Measurements from ENCODE around the gene ELAPOR1.

Gene ELAPOR1

DNA sequence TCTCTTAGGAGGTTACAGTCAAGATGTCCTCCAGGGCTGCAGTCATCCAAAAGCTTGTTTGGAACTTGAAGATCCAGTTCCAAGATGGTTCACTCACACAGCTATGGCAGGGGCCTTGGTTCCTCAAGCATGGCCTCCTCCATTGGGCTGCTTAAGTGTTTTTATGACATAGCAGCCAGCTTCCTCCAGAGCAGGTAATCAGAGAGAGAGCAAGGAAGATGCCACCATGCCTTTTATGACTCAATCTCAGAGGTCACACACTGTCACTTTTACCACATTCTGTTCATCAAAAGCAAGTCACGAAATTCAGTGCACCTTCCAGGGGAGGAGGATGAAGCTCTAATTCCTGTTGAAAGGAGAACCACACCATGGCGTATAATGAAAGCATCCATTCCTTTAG lies 17.1 kb downstream of the ELAPOR1 start:
- Histone ChIP-seq H3K27me3 (replicated peaks; ENCODE audit: insufficient read depth, low read length) (no peaks in the 10 kb centered on the region), H2AFZ (ENCODE audit: low read length) (no peak overlapping the region), H3K4me1 (ENCODE audit: low read length) (no peaks in the 10 kb centered on the region), H3K27ac (ENCODE audit: low read length) (no peak overlapping the region), H3K36me3 (replicated peaks; ENCODE audit: insufficient read depth, low read length) (no peaks in the 10 kb centered on the region), H3K79me2 (ENCODE audit: low read length) (no peaks in the 10 kb centered on the region), H3K9me2 (replicated peaks; ENCODE audit: insufficient read depth, low read length) (no peaks in the 10 kb centered on the region), H3F3A (ENCODE audit: insufficient read depth, low read length) (no peaks in the 10 kb centered on the region), H4K20me1 (ENCODE audit: insufficient read depth, low read length) (no peaks in the 10 kb centered on the region), H3K9me3 (replicated peaks; ENCODE audit: insufficient read depth, low read length) (no peaks in the 10 kb centered on the region), H3K9ac (ENCODE audit: low read length) (no peak overlapping the region), H3K4me3 (ENCODE audit: low read length) (no peak overlapping the region), H3K4me2 (ENCODE audit: low read depth, low read length) (no peak overlapping the region)
- TF ChIP-seq EZH2phosphoT487 (IDR thresholded peaks at IDR 0.05; ENCODE audit: low read length): no peak
- TF ChIP-seq, protein P1, sequence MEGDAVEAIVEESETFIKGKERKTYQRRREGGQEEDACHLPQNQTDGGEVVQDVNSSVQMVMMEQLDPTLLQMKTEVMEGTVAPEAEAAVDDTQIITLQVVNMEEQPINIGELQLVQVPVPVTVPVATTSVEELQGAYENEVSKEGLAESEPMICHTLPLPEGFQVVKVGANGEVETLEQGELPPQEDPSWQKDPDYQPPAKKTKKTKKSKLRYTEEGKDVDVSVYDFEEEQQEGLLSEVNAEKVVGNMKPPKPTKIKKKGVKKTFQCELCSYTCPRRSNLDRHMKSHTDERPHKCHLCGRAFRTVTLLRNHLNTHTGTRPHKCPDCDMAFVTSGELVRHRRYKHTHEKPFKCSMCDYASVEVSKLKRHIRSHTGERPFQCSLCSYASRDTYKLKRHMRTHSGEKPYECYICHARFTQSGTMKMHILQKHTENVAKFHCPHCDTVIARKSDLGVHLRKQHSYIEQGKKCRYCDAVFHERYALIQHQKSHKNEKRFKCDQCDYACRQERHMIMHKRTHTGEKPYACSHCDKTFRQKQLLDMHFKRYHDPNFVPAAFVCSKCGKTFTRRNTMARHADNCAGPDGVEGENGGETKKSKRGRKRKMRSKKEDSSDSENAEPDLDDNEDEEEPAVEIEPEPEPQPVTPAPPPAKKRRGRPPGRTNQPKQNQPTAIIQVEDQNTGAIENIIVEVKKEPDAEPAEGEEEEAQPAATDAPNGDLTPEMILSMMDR (IDR thresholded peaks at IDR 0.05; ENCODE audit: low read length): no peak
- TF ChIP-seq EZH2 (optimal IDR thresholded peaks at IDR 0.05; ENCODE audit: low read depth, low read length): no peak
- DNase-seq: no peak

DNA sequence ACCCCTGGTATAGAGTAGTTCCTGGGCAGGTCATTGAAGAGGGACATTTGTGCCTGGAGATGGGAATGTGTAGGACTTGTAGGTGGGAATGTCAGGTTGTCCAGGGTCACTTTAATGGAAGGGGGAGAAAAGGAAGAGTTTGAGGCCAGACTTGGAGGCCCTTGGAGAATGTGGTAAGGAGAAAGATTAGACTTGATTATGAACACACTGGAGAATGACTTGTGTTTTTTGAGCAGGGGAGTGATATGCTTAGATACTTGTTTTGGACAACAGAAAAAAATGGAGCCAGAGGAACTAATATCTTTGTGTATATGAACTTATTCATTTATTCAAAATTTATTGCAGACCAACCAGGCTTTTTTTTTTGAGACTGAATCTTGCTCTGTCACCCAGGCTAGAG lies 17.9 kb downstream of the ELAPOR1 start:
- H3K4me3 ChIP-seq (ENCODE audit: low read length): no peak overlapping the region
- no peaks in the 10 kb centered on the region for H3F3A ChIP-seq (ENCODE audit: insufficient read depth, low read length)
- no peaks in the 10 kb centered on the region for H3K9me2 ChIP-seq (replicated peaks; ENCODE audit: insufficient read depth, low read length)
- TF ChIP-seq, protein P1 (IDR thresholded peaks at IDR 0.05; ENCODE audit: low read length): no peak
- no peak for TF ChIP-seq EZH2phosphoT487 (IDR thresholded peaks at IDR 0.05; ENCODE audit: low read length)
- no peak for TF ChIP-seq EZH2 (optimal IDR thresholded peaks at IDR 0.05; ENCODE audit: low read depth, low read length)
- no peak overlapping the region for H3K4me2 ChIP-seq (ENCODE audit: low read depth, low read length)
- no peaks in the 10 kb centered on the region for H4K20me1 ChIP-seq (ENCODE audit: insufficient read depth, low read length)
- no peak overlapping the region for H3K9ac ChIP-seq (ENCODE audit: low read length)
- H3K27ac ChIP-seq (ENCODE audit: low read length): no peak overlapping the region
- no peaks in the 10 kb centered on the region for H3K36me3 ChIP-seq (replicated peaks; ENCODE audit: insufficient read depth, low read length)
- H3K4me1 ChIP-seq (ENCODE audit: low read length): no peaks in the 10 kb centered on the region
- no peaks in the 10 kb centered on the region for H3K79me2 ChIP-seq (ENCODE audit: low read length)
- H2AFZ ChIP-seq (ENCODE audit: low read length): no peak overlapping the region
- no peaks in the 10 kb centered on the region for H3K27me3 ChIP-seq (replicated peaks; ENCODE audit: insufficient read depth, low read length)
- no peak for DNase-seq
- no peaks in the 10 kb centered on the region for H3K9me3 ChIP-seq (replicated peaks; ENCODE audit: insufficient read depth, low read length)

DNA sequence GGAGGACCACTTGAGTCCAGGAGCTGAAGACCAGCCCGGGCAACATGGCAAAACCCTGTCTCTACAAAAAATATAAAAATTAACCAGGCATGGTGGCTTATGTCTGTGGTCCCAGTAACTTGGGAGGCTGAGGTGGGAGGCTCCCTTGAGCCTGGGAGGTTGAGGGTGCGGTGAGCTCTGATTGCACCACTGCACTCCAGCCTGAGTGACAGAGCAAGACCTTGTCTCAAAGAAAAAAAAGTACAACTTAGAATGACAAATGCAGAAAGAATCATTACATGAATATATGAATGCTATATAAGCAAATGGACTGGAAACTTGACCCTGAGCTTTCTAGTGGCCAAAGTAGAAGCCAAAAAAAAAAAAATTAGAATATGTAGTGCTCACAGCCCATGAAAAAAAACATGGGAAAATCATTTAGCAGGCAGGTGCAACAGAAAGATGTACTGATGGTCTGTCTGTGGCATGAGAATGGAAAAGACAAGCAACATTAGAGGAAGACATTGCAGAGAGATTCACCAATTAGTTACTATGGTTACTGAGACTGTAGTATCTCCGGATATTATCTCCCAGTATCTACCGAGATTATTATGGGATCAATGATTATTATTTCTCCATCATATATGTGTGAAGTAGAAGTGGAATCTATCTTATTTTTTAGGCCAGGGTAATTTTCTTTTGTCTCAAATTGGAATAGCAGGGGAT lies 19.2 kb downstream of the ELAPOR1 start:
- no peak overlapping the region for H2AFZ ChIP-seq (ENCODE audit: low read length)
- H3K9me2 ChIP-seq (replicated peaks; ENCODE audit: insufficient read depth, low read length): no peaks in the 10 kb centered on the region
- H3K27me3 ChIP-seq (replicated peaks; ENCODE audit: insufficient read depth, low read length): no peaks in the 10 kb centered on the region
- DNase-seq: no peak
- no peak overlapping the region for H3K4me3 ChIP-seq (ENCODE audit: low read length)
- no peaks in the 10 kb centered on the region for H3K36me3 ChIP-seq (replicated peaks; ENCODE audit: insufficient read depth, low read length)
- no peaks in the 10 kb centered on the region for H3K79me2 ChIP-seq (ENCODE audit: low read length)
- no peaks in the 10 kb centered on the region for H3F3A ChIP-seq (ENCODE audit: insufficient read depth, low read length)
- H3K9ac ChIP-seq (ENCODE audit: low read length): no peak overlapping the region
- no peak overlapping the region for H3K27ac ChIP-seq (ENCODE audit: low read length)
- TF ChIP-seq, protein P1 (IDR thresholded peaks at IDR 0.05; ENCODE audit: low read length): no peak
- TF ChIP-seq EZH2 (optimal IDR thresholded peaks at IDR 0.05; ENCODE audit: low read depth, low read length) (no peak), EZH2phosphoT487 (IDR thresholded peaks at IDR 0.05; ENCODE audit: low read length) (no peak)
- H3K4me2 ChIP-seq (ENCODE audit: low read depth, low read length): no peak overlapping the region
- no peaks in the 10 kb centered on the region for H3K4me1 ChIP-seq (ENCODE audit: low read length)
- H3K9me3 ChIP-seq (replicated peaks; ENCODE audit: insufficient read depth, low read length): no peaks in the 10 kb centered on the region
- no peaks in the 10 kb centered on the region for H4K20me1 ChIP-seq (ENCODE audit: insufficient read depth, low read length)
